Stimulated activated CD4-positive, alpha-beta T cell treated with anti-CD3 and anti-CD28 coated beads, Interleukin-15, amount 100 ng/mL, for 24 hours (primary cell): ENCODE results near the gene PROM1.

ENCODE experiments used
- DNase-seq: peaks from one replicate; pipeline ENCODE4 v3.0.0-alpha.2; 2020

PROM1 gene

GRCh38 chr4:16106956-16107355 lies 23.1 kb upstream of the PROM1 start:
- DNase-seq: no peak

- DNase-seq: no peak
These were observed 20.7 kb upstream of the PROM1 start for GRCh38 chr4:16104520-16104919.

GRCh38 chr4:16102356-16102755 lies 18.5 kb upstream of the PROM1 start:
- DNase-seq: no peak

GRCh38 chr4:16100833-16101232 lies 17.0 kb upstream of the PROM1 start:
- no peak for DNase-seq

- no peak for DNase-seq
These were observed 9.0 kb upstream of the PROM1 start for GRCh38 chr4:16092682-16093319.

GRCh38 chr4:16090096-16090705 lies 6.4 kb upstream of the PROM1 start:
- DNase-seq: no peak

GRCh38 chr4:16089156-16089555 lies 5.3 kb upstream of the PROM1 start:
- DNase-seq: no peak

GRCh38 chr4:16088601-16089000 lies 4.8 kb upstream of the PROM1 start:
- DNase-seq: no peak

- no peak for DNase-seq
These were observed 2.0 kb upstream of the PROM1 start for GRCh38 chr4:16085822-16086221.

- DNase-seq: peak; percentile 52
These were observed 1.2 kb downstream of the PROM1 start for GRCh38 chr4:16082426-16083240.

- DNase-seq: no peak
These were observed 1.8 kb downstream of the PROM1 start for GRCh38 chr4:16082041-16082425.

- DNase-seq: no peak
These were observed 4.8 kb downstream of the PROM1 start for GRCh38 chr4:16079046-16079445.

GRCh38 chr4:16078195-16078760 lies 5.5 kb downstream of the PROM1 start:
- DNase-seq: no peak

- DNase-seq: no peak
These were observed 6.0 kb downstream of the PROM1 start for GRCh38 chr4:16077786-16078185.

- DNase-seq: no peak
These were observed 7.7 kb downstream of the PROM1 start for GRCh38 chr4:16075975-16076757.

GRCh38 chr4:16075061-16075460 lies 8.8 kb downstream of the PROM1 start:
- DNase-seq: no peak

- no peak for DNase-seq
These were observed 11.7 kb downstream of the PROM1 start for GRCh38 chr4:16072168-16072567.

GRCh38 chr4:16070203-16070602 lies 13.6 kb downstream of the PROM1 start:
- no peak for DNase-seq

- no peak for DNase-seq
These were observed 16.3 kb downstream of the PROM1 start for GRCh38 chr4:16067515-16067914.

GRCh38 chr4:16066586-16067128 lies 17.2 kb downstream of the PROM1 start:
- no peak for DNase-seq

GRCh38 chr4:16065066-16065465 lies 18.8 kb downstream of the PROM1 start:
- DNase-seq: no peak

- no peak for DNase-seq
These were observed 21.2 kb downstream of the PROM1 start for GRCh38 chr4:16062601-16063000.
